Stimulated activated CD8-positive, alpha-beta memory T cell treated with anti-CD3 and anti-CD28 coated beads, Interleukin-15, amount 100 ng/mL, for 24 hours (primary cell): ENCODE data around the gene FOXF2.

Experiments used
- DNase-seq: peaks from one replicate; pipeline ENCODE4 v3.0.0-alpha.2; 2020; ENCODE audit warnings: low read depth

Gene FOXF2

DNA sequence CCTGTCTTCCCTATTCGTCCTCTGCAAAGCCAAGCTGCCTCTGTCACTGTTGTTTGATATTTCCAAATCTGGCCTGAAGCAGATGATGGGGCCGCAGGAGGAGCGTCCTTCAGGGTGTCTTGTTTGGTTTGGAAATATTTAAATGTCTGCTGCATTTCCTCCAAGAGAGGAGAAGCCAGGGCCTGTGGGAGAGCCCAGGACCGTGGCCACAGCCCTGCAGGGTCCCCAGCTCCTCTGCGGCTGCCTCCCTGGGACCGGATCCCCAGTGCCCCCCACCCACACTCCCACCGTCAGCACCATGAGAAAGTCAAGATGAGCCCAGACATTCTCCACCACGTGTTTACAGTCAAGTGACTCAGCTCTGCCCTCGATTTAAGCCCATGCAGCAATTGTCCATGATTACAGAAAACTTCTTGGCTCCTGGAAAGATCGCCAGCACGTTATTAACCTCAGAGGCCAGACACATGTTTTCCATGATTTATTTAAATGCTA, 18.2 kb downstream of the FOXF2 start:
- DNase-seq, result no peak

- DNase-seq, result no peak
Observed at GRCh38 chr6:1409774-1410465, 20.5 kb downstream of the FOXF2 start.

DNA sequence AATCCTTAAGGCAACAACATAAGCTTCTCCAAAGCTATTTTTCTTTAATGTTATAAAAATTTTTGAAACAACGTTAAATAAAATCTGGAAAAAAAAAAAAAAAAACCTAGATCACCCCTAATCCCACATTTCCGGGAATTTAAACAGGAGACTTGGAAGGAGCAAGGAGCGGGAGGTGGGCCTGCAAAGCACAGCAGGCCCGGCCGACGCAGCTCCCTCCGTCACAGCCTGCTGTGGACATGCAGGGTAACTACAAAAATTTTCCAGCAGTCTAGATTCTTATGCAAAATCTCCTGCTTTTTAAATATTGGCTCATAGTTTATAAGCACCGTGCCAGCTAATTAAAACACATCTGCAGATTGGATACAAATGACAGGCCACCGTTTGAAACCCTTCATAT, 23.5 kb downstream of the FOXF2 start:
- no peak for DNase-seq

DNA sequence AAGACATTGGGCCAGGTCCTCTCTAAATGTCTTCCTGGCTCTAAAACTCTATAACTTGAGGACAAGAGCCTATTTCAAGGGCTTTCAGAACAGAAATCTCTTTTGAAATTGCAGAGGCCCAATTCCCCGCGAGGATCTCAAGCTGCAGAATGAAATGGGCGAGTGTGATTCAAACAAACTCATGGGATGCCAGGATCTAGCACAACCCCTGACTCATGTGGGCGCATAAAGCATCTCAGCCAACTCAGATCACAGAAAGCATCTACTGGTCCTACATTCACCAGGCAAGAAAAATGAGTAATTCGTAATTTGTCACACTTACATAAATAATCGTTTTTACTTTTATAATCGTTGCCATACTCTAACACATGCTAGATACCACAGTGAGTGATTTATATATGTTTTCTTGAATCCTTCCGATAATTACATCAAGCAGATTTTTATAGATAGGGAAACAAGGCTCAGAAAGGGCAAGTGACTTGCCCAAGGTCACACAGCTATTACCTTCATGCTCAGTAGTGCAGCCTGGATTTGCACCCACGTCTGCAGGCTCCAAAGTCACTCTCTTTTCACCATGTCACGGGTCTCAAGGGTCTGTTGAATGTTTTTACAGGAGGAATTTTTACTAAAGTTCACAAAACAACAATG, 26.2 kb downstream of the FOXF2 start:
- DNase-seq, result no peak

- DNase-seq, result no peak
Observed at GRCh38 chr6:1416191-1416760, 26.9 kb downstream of the FOXF2 start.

GRCh38 chr6:1416820-1417219, 27.4 kb downstream of the FOXF2 start:
- DNase-seq, result no peak

GRCh38 chr6:1417718-1418117, 28.3 kb downstream of the FOXF2 start:
- DNase-seq, result no peak

DNA sequence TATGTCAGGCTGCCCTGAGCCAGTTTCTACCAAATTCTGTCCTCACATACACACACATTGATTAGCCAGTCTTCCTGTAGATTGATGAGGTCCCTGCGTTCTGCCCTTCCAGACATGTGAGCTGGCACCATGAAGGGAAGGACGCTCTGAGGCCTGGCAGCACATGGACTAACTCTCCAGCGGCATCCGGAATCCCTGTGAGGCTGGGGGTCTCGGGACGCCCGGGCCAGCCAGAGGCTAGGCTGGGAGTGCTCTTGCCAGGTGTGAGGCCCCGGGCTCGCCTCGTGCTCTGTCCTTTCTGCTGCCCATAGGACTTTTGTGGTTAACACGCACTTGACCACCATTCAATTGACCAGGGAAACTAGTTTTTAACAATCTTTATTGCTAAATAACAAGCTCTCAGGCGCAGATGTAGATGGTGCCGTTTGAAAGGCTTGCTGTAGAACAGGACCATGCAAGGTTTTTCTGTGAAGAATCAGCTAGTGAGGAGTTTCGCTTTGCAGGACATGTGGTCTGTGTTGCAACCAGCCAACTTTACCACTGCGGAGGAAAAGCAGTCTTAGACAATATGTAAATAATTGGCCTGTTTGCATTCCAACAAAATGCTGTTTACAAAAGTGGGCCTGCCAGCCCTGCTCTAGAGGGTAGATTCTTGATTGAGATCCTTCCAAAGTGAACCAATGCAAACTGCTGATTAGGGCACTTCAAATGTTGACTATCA, 29.3 kb downstream of the FOXF2 start:
- DNase-seq, result no peak

GRCh38 chr6:1420382-1420781, 31.0 kb downstream of the FOXF2 start:
- DNase-seq, result no peak

GRCh38 chr6:1422290-1422689, 32.9 kb downstream of the FOXF2 start:
- DNase-seq, result no peak

DNA sequence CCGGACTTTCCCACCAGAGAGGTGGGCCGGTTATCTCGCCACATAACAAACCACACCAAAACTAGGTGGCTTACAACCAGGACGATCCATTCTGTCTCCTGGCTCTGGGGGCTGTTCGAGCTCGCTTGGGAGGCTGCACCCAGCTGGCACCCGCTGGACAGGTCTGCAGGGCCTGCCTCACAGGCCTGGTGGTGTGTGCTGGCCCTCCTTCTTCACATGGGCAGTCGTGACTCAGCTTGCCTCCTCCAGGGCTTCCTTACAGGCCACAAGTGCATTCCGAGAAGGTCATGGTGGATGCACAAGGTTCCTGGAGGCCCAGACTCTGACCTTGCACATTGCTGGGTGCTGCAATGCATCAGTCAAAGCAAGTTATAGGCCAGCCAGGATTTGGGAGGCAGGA, 34.2 kb downstream of the FOXF2 start:
- DNase-seq, result no peak

DNA sequence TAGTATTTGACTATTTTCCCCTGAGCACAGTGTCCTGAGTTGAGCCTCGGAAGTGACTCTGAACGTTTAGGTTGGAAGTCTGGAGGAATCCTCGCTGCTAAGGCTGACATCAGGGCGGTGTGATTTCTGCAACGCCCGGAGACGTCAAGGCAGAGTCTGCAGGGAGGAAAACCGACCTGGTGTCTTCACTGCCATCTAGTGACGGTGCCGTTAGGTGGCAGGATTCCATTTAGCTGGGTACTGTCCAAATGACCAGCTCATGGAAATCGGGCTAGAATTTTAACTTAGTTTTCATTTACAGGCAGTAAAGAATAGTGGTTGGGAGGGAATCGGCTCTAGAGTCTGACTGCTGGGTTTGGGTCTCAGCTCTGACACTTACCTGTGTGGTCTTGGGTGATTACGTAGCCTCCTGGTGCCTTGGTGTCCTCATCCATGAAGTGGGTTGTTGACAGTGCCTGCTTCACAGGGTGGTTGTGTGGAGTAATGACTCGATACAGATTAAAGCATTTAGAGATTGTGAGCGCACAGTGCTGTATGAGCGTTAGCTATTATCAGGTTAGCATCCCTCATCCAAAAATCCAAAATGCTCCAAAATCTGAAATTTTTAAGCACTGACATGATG, 35.0 kb downstream of the FOXF2 start:
- no peak for DNase-seq

DNA sequence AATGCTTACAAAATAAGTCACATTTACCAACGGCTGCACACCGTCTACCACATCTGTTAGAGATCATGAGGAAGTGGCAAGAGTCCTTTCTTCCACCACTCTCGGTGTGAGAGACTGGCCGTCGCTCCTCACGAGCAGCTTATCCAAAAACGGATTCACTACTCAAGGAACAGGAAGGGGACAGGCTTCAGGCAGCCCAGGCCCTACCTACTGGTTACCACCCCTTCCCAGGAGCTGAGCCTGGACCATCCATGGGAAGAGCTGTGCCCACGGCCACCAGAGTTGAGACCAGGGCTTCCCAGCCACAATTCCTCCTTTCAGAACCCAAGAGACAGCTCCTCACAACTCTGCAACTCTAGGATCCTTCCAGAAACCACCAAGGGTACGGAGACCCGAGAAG, 37.0 kb downstream of the FOXF2 start:
- DNase-seq, result no peak

GRCh38 chr6:1435806-1436205, 46.4 kb downstream of the FOXF2 start:
- no peak for DNase-seq

- DNase-seq, result no peak
Observed at GRCh38 chr6:1436334-1437306, 47.2 kb downstream of the FOXF2 start.

- no peak for DNase-seq
Observed at GRCh38 chr6:1437553-1438406, 48.4 kb downstream of the FOXF2 start.

DNA sequence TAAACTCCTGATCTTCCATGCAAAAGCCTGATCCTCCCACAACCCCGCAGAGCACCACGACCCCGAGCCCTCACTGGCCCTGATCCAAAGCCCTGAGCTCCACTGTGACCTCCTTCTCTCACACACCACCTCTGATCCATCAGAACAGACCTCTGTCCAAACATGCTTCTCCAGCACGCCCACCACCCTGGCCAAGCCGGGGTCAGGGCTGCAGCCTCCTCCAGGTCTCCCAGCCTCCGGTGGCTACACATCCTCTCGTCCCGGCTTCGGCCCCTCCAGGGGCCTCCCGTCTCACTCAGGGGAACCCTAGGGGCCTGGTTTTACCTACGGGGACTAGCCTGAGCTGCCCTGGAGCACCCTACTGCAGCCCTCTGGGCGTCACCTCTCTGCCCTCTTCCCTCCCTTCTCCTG, 49.1 kb downstream of the FOXF2 start:
- no peak for DNase-seq

GRCh38 chr6:1439349-1439748, 50.0 kb downstream of the FOXF2 start:
- no peak for DNase-seq

DNA sequence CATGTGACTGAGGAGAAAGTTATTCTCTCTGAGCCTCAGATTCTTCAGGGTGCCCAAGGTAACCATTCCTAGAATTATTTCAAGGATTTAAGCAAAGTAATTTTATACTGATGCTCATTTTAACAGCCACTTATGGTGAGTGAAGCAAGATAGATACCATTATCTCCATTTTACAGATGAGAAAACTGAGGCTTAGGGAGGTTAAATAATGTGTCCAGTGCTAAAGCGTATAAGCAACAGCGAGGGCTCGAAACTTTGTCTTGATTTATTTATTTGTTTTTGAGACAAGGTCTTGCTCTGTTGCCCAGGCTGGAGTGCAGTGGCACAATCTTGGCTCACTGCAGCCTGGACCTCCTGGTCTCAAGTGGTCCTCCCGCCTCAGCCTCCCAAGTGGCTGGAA, 53.6 kb downstream of the FOXF2 start:
- no peak for DNase-seq
